Naive B cell (primary cell): ENCODE results near the gene ADGRF1. TPM values are rescaled to one million over a fixed set of nuclear protein-coding genes. Genes with fewer than 3 reads are reported as not detected.
"Not testable (repeated sequence)": the region's sequence is repeated elsewhere in the genome, so short reads cannot be mapped to it uniquely, and the experiment has no call there.

Experiments used
- ATAC-seq, 2 donors: fragments of 150-1000 bp; cut with Tn5 transposase; 2 replicates each; pipeline ENCODE4 v1.10.0; 2021; ENCODE audit warnings: low read depth in 2 of 2, mild to moderate bottlenecking in 2 of 2, moderate library complexity in 2 of 2
- DNase-seq: peaks from one replicate; pipeline ENCODE4 v3.0.0; 2022
- H3K27ac Mint-ChIP-seq, 6 donors: one replicate each; pipeline ENCODE4 v1.8.0; 2020 to 2022; ENCODE audit warnings: mild to moderate bottlenecking in 6 of 6, mixed read lengths in 6 of 6, moderate library complexity in 5 of 6, inconsistent platforms in 2 of 6
- H3K27me3 Mint-ChIP-seq, 3 donors: one replicate each; pipeline ENCODE4 v1.8.0; 2021 to 2022; ENCODE audit warnings: mixed read lengths in 3 of 3, mild to moderate bottlenecking in 1 of 3
- H3K36me3 Mint-ChIP-seq, 2 donors: one replicate each; pipeline ENCODE4 v1.8.0; 2020 to 2022; ENCODE audit warnings: mixed read lengths in 2 of 2, inconsistent platforms in 1 of 2, mild to moderate bottlenecking in 1 of 2
- H3K4me1 Mint-ChIP-seq, 3 donors: one replicate each; pipeline ENCODE4 v1.8.0; 2020 to 2022; ENCODE audit warnings: mixed read lengths in 3 of 3, inconsistent platforms in 1 of 3, mild to moderate bottlenecking in 1 of 3, moderate library complexity in 1 of 3
- H3K4me3 Mint-ChIP-seq, 8 donors: one replicate each; pipeline ENCODE4 v1.8.0; 2020 to 2022; ENCODE audit warnings: mild to moderate bottlenecking in 8 of 8, mixed read lengths in 8 of 8, moderate library complexity in 8 of 8, inconsistent platforms in 2 of 8
- H3K9me3 Mint-ChIP-seq, 7 donors: one replicate each; pipeline ENCODE4 v1.8.0; 2020 to 2022; ENCODE audit warnings: mixed read lengths in 7 of 7, mild to moderate bottlenecking in 5 of 7, inconsistent platforms in 2 of 7, moderate library complexity in 1 of 7
- polyA plus RNA-seq, 6 donors: library from polyadenylated mRNA; unstranded; fragments of 300-500 nt; fragmentation: Illumina TruSeq; gene quantifications; one replicate each; pipeline ENCODE4 v1.2.3, GENCODE V29; 2021; ENCODE audit warnings: low read depth in 6 of 6

The ADGRF1 gene
- polyA plus RNA-seq = not detected

GRCh38 chr6:47042275-47042791, at the start of gene ADGRF1:
Gene ADGRF1, minus strand, starts transcription at chr6:47042332. Its CDS starts 13,271 bp downstream, at chr6:47029061.
- ATAC-seq (no peak), DNase-seq (no peak)
- Mint-ChIP-seq H3K4me3 (no peak within 1 kb of the TSS), H3K27me3 (peaks cover 0 to 2% (median under 1%) of the 10 kb centered on the region in 3 donors), H3K9me3 (peaks cover 0 to 2% (median 0%) of the 10 kb centered on the region in 7 donors), H3K36me3 (no peaks in the 10 kb centered on the region), H3K4me1 (peaks cover 0 to under 1% (median 0%) of the 10 kb centered on the region in 3 donors), H3K27ac (no peak within 1 kb of the TSS)

- Mint-ChIP-seq H3K36me3 (no peaks in the 10 kb centered on the region), H3K4me1 (no peaks in the 10 kb centered on the region), H3K4me3 (no peak overlapping the region), H3K27ac (no peak overlapping the region), H3K9me3 (no peaks in the 10 kb centered on the region), H3K27me3 (peaks cover 0 to 4% (median 0%) of the 10 kb centered on the region in 3 donors)
- no peak for ATAC-seq
- DNase-seq = no peak
Observed at GRCh38 chr6:47090881-47091280, 48.7 kb upstream of the ADGRF1 start.

GRCh38 chr6:47089473-47089872, 47.3 kb upstream of the ADGRF1 start:
- H3K4me1 Mint-ChIP-seq, DNase-seq, H3K9me3 Mint-ChIP-seq, H3K27ac Mint-ChIP-seq, H3K36me3 Mint-ChIP-seq, H3K4me3 Mint-ChIP-seq, H3K27me3 Mint-ChIP-seq, ATAC-seq: not testable (repeated sequence)

GRCh38 chr6:47086051-47086770, 44.1 kb upstream of the ADGRF1 start:
- peaks cover 0 to 8% (median 0%) of the 10 kb centered on the region in 3 donors for H3K27me3 Mint-ChIP-seq

GRCh38 chr6:47084610-47085009, 42.5 kb upstream of the ADGRF1 start:
- DNase-seq (no peak), ATAC-seq (no peak)
- peaks cover 0 to 8% (median 0%) of the 10 kb centered on the region in 3 donors for H3K27me3 Mint-ChIP-seq
- no peak overlapping the region for H3K4me3 Mint-ChIP-seq
- H3K36me3 Mint-ChIP-seq = no peaks in the 10 kb centered on the region
- H3K9me3 Mint-ChIP-seq = peaks cover 0 to 2% (median 0%) of the 10 kb centered on the region in 7 donors
- H3K4me1 Mint-ChIP-seq = no peaks in the 10 kb centered on the region
- no peak overlapping the region for H3K27ac Mint-ChIP-seq

More at GRCh38 chr6:47086051-47086770, 44.1 kb upstream of the ADGRF1 start:
- Mint-ChIP-seq H3K27ac (no peak overlapping the region), H3K36me3 (no peaks in the 10 kb centered on the region), H3K4me3 (no peak overlapping the region), H3K9me3 (peaks cover 0 to 2% (median 0%) of the 10 kb centered on the region in 7 donors), H3K4me1 (no peaks in the 10 kb centered on the region)
- ATAC-seq (no peak), DNase-seq (no peak)

GRCh38 chr6:47083586-47084047, 41.5 kb upstream of the ADGRF1 start:
- DNase-seq (no peak), ATAC-seq (no peak)
- Mint-ChIP-seq H3K27me3 (peaks cover 0 to 8% (median 0%) of the 10 kb centered on the region in 3 donors), H3K4me1 (no peaks in the 10 kb centered on the region), H3K9me3 (peaks cover 0 to 2% (median 0%) of the 10 kb centered on the region in 7 donors), H3K4me3 (no peak overlapping the region), H3K27ac (no peak overlapping the region), H3K36me3 (no peaks in the 10 kb centered on the region)

- H3K36me3 Mint-ChIP-seq = no peaks in the 10 kb centered on the region
- H3K4me3 Mint-ChIP-seq = no peak overlapping the region
- H3K4me1 Mint-ChIP-seq = no peaks in the 10 kb centered on the region
- H3K9me3 Mint-ChIP-seq = peaks cover 0 to 2% (median 0%) of the 10 kb centered on the region in 7 donors
- H3K27ac Mint-ChIP-seq = no peak overlapping the region
- DNase-seq (no peak), ATAC-seq (no peak)
- H3K27me3 Mint-ChIP-seq = peaks cover 0 to 18% (median 7%) of the 10 kb centered on the region in 3 donors
Observed at GRCh38 chr6:47080083-47080596, 38.0 kb upstream of the ADGRF1 start.

- Mint-ChIP-seq H3K4me1 (no peaks in the 10 kb centered on the region), H3K9me3 (peaks cover 0 to 2% (median 0%) of the 10 kb centered on the region in 7 donors), H3K27ac (no peak overlapping the region), H3K27me3 (peaks cover 0 to 13% (median 8%) of the 10 kb centered on the region in 3 donors), H3K4me3 (no peak overlapping the region), H3K36me3 (no peaks in the 10 kb centered on the region)
- DNase-seq (no peak), ATAC-seq (no peak)
Observed at GRCh38 chr6:47079638-47080037, 37.5 kb upstream of the ADGRF1 start.

- Mint-ChIP-seq H3K4me1 (no peaks in the 10 kb centered on the region), H3K27ac (no peak overlapping the region), H3K9me3 (peaks cover 0 to 2% (median 0%) of the 10 kb centered on the region in 7 donors), H3K4me3 (no peak overlapping the region), H3K36me3 (no peaks in the 10 kb centered on the region), H3K27me3 (peaks cover 0 to 10% (median 8%) of the 10 kb centered on the region in 3 donors)
- ATAC-seq (no peak), DNase-seq (no peak)
Observed at GRCh38 chr6:47078991-47079390, 36.9 kb upstream of the ADGRF1 start.

GRCh38 chr6:47076422-47077344, 34.6 kb upstream of the ADGRF1 start:
- H3K27ac Mint-ChIP-seq = no peak overlapping the region
- H3K4me1 Mint-ChIP-seq = no peaks in the 10 kb centered on the region
- H3K36me3 Mint-ChIP-seq = no peaks in the 10 kb centered on the region
- ATAC-seq (no peak), DNase-seq (no peak)
- H3K9me3 Mint-ChIP-seq = peaks cover 0 to 2% (median 0%) of the 10 kb centered on the region in 7 donors
- H3K4me3 Mint-ChIP-seq = no peak overlapping the region
- peaks cover 0 to 10% (median 8%) of the 10 kb centered on the region in 3 donors for H3K27me3 Mint-ChIP-seq

GRCh38 chr6:47075741-47076421, 33.7 kb upstream of the ADGRF1 start:
- Mint-ChIP-seq H3K4me3 (no peak overlapping the region), H3K36me3 (no peaks in the 10 kb centered on the region), H3K27me3 (peaks cover 0 to 10% (median 8%) of the 10 kb centered on the region in 3 donors), H3K9me3 (peaks cover 0 to 2% (median 0%) of the 10 kb centered on the region in 7 donors), H3K4me1 (no peaks in the 10 kb centered on the region), H3K27ac (no peak overlapping the region)
- DNase-seq (no peak), ATAC-seq (no peak)

GRCh38 chr6:47075168-47075567, 33.0 kb upstream of the ADGRF1 start:
- Mint-ChIP-seq H3K27ac (no peak overlapping the region), H3K36me3 (no peaks in the 10 kb centered on the region), H3K4me3 (no peak overlapping the region), H3K4me1 (no peaks in the 10 kb centered on the region), H3K9me3 (peaks cover 0 to 2% (median 0%) of the 10 kb centered on the region in 7 donors), H3K27me3 (peaks cover 0 to 10% (median 8%) of the 10 kb centered on the region in 3 donors)
- no peak for DNase-seq
- ATAC-seq = no peak
